ENCODE results near the gene EMILIN3.

Gene EMILIN3

GRCh38 chr20:41392295-41392694, 25.7 kb upstream of the EMILIN3 start:
- DNase-seq (ENCODE audit: low read depth, low spot score), result no peak

- no peak for DNase-seq (ENCODE audit: low read depth, low spot score)
Observed at GRCh38 chr20:41391587-41392001, 25.0 kb upstream of the EMILIN3 start.

- DNase-seq (ENCODE audit: low read depth, low spot score), result no peak
Observed at GRCh38 chr20:41390889-41391288, 24.3 kb upstream of the EMILIN3 start.

GRCh38 chr20:41387444-41387851, 20.8 kb upstream of the EMILIN3 start:
- no peak for DNase-seq (ENCODE audit: low read depth, low spot score)

DNA sequence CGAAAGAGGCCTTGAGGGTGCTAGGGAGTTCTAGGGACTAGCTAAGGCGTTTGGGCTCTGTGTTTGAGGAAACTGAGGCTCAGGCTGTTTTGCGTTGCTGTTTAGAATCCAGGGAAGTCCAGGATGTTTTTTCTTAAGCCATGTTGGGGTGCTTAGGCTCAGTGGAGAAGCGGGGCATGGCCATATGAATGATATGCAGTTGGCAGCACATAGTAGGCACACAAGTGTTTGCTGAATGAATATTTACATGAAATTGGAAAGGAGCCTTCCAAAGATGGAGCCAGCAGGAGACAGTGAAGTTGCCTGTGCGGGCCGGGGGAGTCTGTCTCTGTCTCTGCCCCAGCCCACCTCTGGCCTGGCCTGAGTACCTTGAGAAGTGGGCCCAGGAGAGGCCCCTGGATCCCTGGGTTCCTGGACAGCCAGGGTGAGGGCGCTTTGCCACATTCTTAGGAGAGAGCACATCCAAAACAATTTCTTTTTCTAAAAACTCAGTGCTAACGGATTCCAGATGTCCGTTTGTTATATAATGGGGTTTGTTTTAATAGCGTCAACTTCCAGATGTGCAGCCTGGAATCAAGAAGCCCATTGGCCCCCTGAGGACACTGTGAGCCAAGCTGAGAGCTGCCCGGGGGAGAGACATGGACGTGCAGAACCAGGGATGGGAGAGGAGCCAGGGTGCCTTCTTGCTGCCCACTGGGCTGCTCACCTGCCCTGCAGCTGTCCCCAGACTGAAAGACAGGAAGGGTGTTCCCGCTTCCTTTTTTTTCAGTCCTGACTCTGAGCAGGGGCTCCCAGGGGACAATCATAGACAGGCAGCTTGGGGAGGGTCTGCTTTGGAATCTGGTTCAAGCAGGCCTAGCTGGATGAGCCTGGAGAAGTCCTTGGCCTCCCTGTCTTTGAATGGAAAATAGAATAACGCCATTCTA, 20.1 kb upstream of the EMILIN3 start:
- DNase-seq (ENCODE audit: low read depth, low spot score), result no peak

GRCh38 chr20:41382791-41383305, 16.2 kb upstream of the EMILIN3 start:
- no peak for DNase-seq (ENCODE audit: low read depth, low spot score)

DNA sequence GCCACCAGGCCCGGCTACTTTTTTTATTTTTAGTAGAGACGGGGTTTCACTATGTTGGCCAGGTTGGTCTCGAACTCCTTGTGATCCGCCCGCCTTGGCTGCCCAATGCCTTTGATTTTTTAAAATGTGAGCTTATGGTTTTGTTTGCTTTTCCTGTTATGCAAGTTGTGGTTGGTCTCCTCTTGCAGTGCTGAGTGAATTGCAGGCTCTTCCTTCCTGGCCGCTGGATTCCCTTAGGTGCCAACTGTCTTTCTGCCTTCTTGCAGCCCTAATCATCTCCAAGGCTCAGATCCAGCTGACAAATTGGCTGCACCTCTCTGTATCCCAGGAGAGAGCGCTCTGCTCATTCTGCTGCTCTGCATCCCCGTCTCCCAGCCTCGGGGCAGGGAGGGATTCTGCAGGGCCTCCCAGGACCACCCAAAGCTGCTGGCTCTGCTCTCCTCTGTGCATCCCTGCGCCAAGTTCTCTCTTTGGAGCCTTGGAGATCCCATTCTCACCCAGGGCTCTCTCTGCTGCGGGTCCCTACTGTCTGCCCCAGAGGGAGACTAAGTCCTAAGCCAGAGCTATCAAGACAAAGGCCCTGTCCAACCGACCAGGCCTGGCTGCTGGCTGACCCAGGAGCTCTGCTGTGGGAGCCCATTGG, 14.1 kb upstream of the EMILIN3 start:
- DNase-seq (ENCODE audit: low read depth, low spot score), result no peak

DNA sequence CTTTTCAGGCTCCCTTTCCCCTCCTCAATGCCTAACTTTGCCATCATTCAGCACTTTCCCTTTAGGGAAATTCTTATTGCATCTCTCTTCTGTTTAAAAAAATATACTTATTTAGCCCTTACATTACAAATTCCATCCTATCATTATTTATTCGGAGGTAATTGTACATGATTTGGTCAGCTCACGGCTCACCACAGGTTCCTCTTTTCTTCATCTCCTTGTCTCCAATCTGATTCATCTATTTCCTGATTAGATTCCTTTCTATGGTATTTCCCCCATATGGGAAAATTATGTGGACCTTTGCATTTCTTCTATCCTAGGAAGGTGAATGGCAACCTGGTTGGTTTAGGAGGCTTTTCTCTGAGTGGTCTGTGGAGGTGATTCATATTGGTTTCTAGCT, 12.9 kb upstream of the EMILIN3 start:
- DNase-seq (ENCODE audit: low read depth, low spot score), result no peak

DNA sequence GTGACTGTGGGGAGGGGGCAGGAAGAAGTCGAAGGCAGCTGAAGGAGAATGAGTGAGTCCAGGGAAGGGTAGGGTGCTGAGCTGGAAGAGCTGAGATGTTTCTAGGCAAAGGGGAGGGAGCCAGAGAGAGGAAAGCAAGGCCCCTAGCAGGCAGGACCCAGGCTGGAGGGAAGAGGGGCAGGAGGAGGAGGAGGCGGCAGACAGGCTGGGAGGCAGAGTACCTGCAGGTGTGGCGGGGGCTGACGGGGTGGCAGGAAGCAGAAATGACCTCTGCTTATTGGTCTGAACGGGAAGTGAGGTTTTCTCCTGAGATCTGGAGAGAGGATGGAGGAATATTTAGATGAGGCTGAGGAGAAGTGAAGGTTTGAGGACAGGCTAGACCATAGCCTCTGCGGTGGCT, 10.7 kb upstream of the EMILIN3 start:
- DNase-seq (ENCODE audit: low read depth, low spot score), result no peak

DNA sequence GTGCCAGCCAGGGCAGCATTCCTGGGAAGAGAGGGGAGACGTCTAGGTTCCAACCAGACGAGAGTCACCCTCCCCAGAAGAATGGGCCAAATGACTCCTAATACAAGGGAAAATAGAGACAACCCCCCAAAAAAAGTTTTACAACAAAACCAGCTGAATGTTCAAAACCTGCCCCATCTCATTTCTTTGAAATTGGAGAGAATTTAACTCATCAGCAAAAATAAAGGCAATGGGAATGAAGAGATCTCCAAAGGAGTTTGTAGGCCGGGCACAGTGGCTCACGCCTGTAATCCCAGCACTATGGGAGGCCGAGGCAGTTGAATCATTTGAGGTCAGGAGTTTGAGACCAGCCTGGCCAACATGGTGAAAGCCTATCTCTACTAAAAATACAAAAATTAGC, 9.7 kb upstream of the EMILIN3 start:
- DNase-seq (ENCODE audit: low read depth, low spot score), result no peak

DNA sequence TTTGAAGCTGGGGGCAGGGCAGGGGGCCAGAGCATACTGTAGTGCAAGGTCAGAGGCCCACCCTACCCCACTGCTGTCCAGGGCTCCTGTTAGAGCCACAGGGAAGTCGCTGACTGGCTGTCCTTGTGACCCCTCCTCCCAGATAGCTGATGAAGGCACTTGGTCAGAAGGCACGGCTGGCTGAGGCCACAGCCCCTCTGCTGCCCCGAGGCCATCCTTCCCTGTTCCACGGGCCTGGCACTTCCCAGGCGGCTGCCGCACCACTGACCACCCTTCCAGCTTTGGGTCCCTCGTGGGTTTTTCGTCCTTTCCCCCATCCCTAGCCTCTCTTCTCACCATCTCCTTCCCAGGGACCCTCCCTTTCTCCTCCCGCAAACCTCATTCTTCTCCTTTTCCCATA, 9.2 kb upstream of the EMILIN3 start:
- no peak for DNase-seq (ENCODE audit: low read depth, low spot score)

- no peak for DNase-seq (ENCODE audit: low read depth, low spot score)
Observed at GRCh38 chr20:41373931-41374920, 7.6 kb upstream of the EMILIN3 start.

DNA sequence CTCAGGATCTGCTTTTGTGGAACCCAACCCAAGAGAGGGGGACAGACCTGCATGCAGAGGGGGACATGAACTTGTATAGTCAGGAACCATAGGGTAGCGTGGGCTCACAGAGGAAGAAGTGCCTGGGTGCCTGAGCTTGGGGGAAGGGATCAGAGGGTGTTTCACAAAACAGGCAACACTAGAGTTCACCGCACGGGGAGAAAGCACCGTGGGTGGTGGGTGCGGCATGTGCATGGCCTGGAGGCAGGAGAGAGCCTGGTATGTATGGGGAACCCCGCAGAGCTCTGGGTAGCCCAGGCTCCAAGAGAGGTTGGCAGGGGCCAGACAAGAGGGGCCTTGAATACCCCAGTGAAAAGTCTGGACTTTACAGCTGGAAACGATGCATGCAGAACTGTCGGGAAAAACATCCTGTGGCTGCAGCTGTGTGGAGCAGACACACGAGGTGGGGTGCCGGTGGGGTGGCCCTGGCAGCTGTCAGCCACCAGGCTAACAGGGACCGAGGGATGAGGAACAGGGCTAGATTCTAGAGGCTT, 6.7 kb upstream of the EMILIN3 start:
- no peak for DNase-seq (ENCODE audit: low read depth, low spot score)

DNA sequence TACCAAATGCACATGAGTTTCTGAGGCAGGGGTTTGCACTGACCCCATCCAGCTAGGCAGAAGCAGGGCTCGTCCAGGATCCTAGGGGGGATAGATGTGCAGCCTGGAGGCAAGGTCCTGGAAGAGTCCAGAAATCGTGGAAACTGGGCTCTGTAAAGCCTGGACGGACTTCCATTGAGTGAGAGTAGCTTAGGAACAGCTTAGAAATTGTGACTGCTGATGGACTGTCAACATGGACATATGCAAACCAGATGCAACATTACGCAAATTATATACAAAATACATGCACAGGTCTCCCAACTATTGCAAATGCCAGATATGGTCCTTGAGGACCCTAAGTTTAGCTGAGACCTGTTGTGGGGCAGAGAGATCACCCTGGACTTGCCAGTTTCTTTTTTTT, 4.8 kb upstream of the EMILIN3 start:
- no peak for DNase-seq (ENCODE audit: low read depth, low spot score)

DNA sequence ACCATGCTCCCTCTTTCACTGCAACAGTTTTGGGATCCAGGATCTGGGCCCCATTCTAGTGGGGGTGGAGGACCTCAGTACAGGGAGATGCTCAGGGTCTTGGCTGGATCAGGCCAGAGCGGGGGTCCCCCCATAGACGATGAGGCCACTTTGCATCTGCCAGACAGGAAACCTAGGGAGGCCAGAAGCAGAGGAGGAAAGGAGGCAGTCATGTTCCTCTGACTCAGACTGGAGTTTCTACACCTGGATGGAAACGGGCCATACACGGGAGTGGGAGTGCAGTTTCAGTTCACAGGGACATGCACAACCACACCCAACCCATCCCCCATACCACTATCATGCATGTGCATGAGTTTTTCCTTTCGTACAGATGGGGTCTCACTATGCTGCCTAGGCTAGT, 3.6 kb upstream of the EMILIN3 start:
- no peak for DNase-seq (ENCODE audit: low read depth, low spot score)

GRCh38 chr20:41369673-41370072, 3.1 kb upstream of the EMILIN3 start:
- DNase-seq (ENCODE audit: low read depth, low spot score), result no peak

- no peak for DNase-seq (ENCODE audit: low read depth, low spot score)
Observed at GRCh38 chr20:41367956-41368355, 1.3 kb upstream of the EMILIN3 start.

GRCh38 chr20:41367393-41367695, 726 bp upstream of the EMILIN3 start:
- DNase-seq (ENCODE audit: low read depth, low spot score), result no peak

GRCh38 chr20:41365777-41366545, 657 bp downstream of the EMILIN3 start:
- no peak for DNase-seq (ENCODE audit: low read depth, low spot score)

GRCh38 chr20:41364967-41365765, 1.5 kb downstream of the EMILIN3 start:
- DNase-seq (ENCODE audit: low read depth, low spot score), result no peak

Data from activated naive CD8-positive, alpha-beta T cell treated with anti-CD3 and anti-CD28 coated beads, Interleukin-2, amount 50 U/mL, for 16 hours (primary cell).